Progenitor cell of endocrine pancreas (in vitro differentiated cells): Measurements from ENCODE around the gene OR1D2. TPM values are rescaled to one million over a fixed set of nuclear protein-coding genes. Genes with fewer than 3 reads are reported as not detected.
"Not testable (repeated sequence)": the region's sequence is repeated elsewhere in the genome, so short reads cannot be mapped to it uniquely, and the experiment has no call there.

Experiments used
- DNase-seq: peaks from one replicate; pipeline ENCODE4 v3.0.0; 2021; ENCODE audit warnings: low spot score; ENCODE audit not compliant: unreplicated experiment
- H3K27ac Mint-ChIP-seq: 2 replicates; pipeline ENCODE4 v1.8.0; 2021; ENCODE audit warnings: mild to moderate bottlenecking, moderate library complexity, mixed read lengths
- H3K27me3 Mint-ChIP-seq: 2 replicates; pipeline ENCODE4 v1.8.0; 2021; ENCODE audit warnings: mixed read lengths
- H3K36me3 Mint-ChIP-seq: 2 replicates; pipeline ENCODE4 v1.8.0; 2022; ENCODE audit warnings: mixed read lengths; ENCODE audit not compliant: insufficient read depth
- H3K4me1 Mint-ChIP-seq: 2 replicates; pipeline ENCODE4 v1.8.0; 2021; ENCODE audit warnings: low read depth, mixed read lengths
- H3K4me3 Mint-ChIP-seq: 2 replicates; pipeline ENCODE4 v1.8.0; 2021; ENCODE audit warnings: low read depth, mild to moderate bottlenecking, moderate library complexity, mixed read lengths
- H3K9me3 Mint-ChIP-seq: 2 replicates; pipeline ENCODE4 v1.8.0; 2021; ENCODE audit warnings: low read depth, mixed read lengths
- CTCF ChIP-seq: fragments of 200-600 bp; sonication (generic); IDR thresholded peaks from one replicate; pipeline ENCODE4 v1.5.0; 2021; ENCODE audit warnings: antibody characterized with exemption, mild to moderate bottlenecking; ENCODE audit not compliant: unreplicated experiment
- long read RNA-seq: library from polyadenylated mRNA; unstranded; transcript quantifications from one replicate; pipeline ENCODE4 v2.0.0, GENCODE V29; 2020
- total RNA-seq: library from RNA; stranded (reverse); gene quantifications from 2 replicates; pipeline ENCODE4 v1.2.1, GENCODE V29; 2021

The OR1D2 gene
- not detected in 2 replicates for total RNA-seq
- long read RNA-seq = 0 reads

GRCh38 chr17:3104322-3104721, at the start of gene OR1D2:
Gene OR1D2 (minus strand): TSS chr17:3104422. CDS start chr17:3092996, 11,426 bp downstream.
- TF ChIP-seq CTCF = no peak
- Mint-ChIP-seq H3K4me3 (no peak within 1 kb of the TSS), H3K9me3 (peaks cover 50% of the 10 kb centered on the region), H3K36me3 (no peaks in the 10 kb centered on the region), H3K27ac (no peak within 1 kb of the TSS), H3K27me3 (no peaks in the 10 kb centered on the region), H3K4me1 (no peaks in the 10 kb centered on the region)
- no peak for DNase-seq

GRCh38 chr17:3137494-3137893, 33.3 kb upstream of the OR1D2 start:
- not testable (repeated sequence) for H3K4me1 Mint-ChIP-seq, DNase-seq, H3K4me3 Mint-ChIP-seq, H3K36me3 Mint-ChIP-seq, H3K27me3 Mint-ChIP-seq, H3K27ac Mint-ChIP-seq
- peaks cover 56% of the 10 kb centered on the region for H3K9me3 Mint-ChIP-seq

GRCh38 chr17:3127451-3127850, 23.2 kb upstream of the OR1D2 start, which contains the start of gene OR1G1:
Gene OR1G1 (minus strand): TSS chr17:3127551. CDS start chr17:3127551, 0 bp downstream.
- no peak within 1 kb of the TSS for H3K4me3 Mint-ChIP-seq
- no peaks in the 10 kb centered on the region for H3K36me3 Mint-ChIP-seq
- DNase-seq = no peak
- H3K9me3 Mint-ChIP-seq = peaks cover 48% of the 10 kb centered on the region
- H3K4me1 Mint-ChIP-seq = no peaks in the 10 kb centered on the region
- H3K27me3 Mint-ChIP-seq = no peaks in the 10 kb centered on the region
- TF ChIP-seq CTCF = no peak
- H3K27ac Mint-ChIP-seq = no peak within 1 kb of the TSS

- H3K4me1 Mint-ChIP-seq, H3K27me3 Mint-ChIP-seq, H3K4me3 Mint-ChIP-seq, H3K36me3 Mint-ChIP-seq, H3K27ac Mint-ChIP-seq, DNase-seq: not testable (repeated sequence)
- H3K9me3 Mint-ChIP-seq = peaks cover 18% of the 10 kb centered on the region
These were observed 30.4 kb downstream of the OR1D2 start for GRCh38 chr17:3073850-3074249.

GRCh38 chr17:3065192-3065591, 39.0 kb downstream of the OR1D2 start:
- H3K27ac Mint-ChIP-seq, H3K36me3 Mint-ChIP-seq: not testable (repeated sequence)

GRCh38 chr17:3063507-3063906, 40.7 kb downstream of the OR1D2 start, which contains the start of gene OR1D5:
Gene OR1D5 (minus strand): TSS chr17:3063607. CDS start chr17:3063607, 0 bp downstream.
- H3K4me1 Mint-ChIP-seq, H3K36me3 Mint-ChIP-seq, H3K27me3 Mint-ChIP-seq, H3K4me3 Mint-ChIP-seq, H3K27ac Mint-ChIP-seq, H3K9me3 Mint-ChIP-seq, DNase-seq: not testable (repeated sequence)

More at GRCh38 chr17:3065192-3065591, 39.0 kb downstream of the OR1D2 start:
- not testable (repeated sequence) for H3K4me3 Mint-ChIP-seq, H3K9me3 Mint-ChIP-seq, DNase-seq, H3K27me3 Mint-ChIP-seq, H3K4me1 Mint-ChIP-seq

- H3K36me3 Mint-ChIP-seq, H3K4me1 Mint-ChIP-seq, DNase-seq, H3K9me3 Mint-ChIP-seq, H3K27me3 Mint-ChIP-seq, H3K4me3 Mint-ChIP-seq, H3K27ac Mint-ChIP-seq: not testable (repeated sequence)
These were observed 41.3 kb downstream of the OR1D2 start for GRCh38 chr17:3062824-3063377.

GRCh38 chr17:3054868-3055267, 49.4 kb downstream of the OR1D2 start:
- H3K9me3 Mint-ChIP-seq, H3K27me3 Mint-ChIP-seq, DNase-seq, H3K27ac Mint-ChIP-seq, H3K4me3 Mint-ChIP-seq, H3K36me3 Mint-ChIP-seq, H3K4me1 Mint-ChIP-seq: not testable (repeated sequence)
